ENCODE data around the gene COX7A2L. TPM values are rescaled to one million over a fixed set of nuclear protein-coding genes. Genes with fewer than 3 reads are reported as not detected.
A peak's percentile ranks its signal among the peaks of the same experiment; 100 is the strongest.
"Not testable (repeated sequence)": the region's sequence is repeated elsewhere in the genome, so short reads cannot be mapped to it uniquely, and the experiment has no call there.

The COX7A2L gene, protein sequence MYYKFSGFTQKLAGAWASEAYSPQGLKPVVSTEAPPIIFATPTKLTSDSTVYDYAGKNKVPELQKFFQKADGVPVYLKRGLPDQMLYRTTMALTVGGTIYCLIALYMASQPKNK
- 79.1 TPM for total RNA-seq

DNA sequence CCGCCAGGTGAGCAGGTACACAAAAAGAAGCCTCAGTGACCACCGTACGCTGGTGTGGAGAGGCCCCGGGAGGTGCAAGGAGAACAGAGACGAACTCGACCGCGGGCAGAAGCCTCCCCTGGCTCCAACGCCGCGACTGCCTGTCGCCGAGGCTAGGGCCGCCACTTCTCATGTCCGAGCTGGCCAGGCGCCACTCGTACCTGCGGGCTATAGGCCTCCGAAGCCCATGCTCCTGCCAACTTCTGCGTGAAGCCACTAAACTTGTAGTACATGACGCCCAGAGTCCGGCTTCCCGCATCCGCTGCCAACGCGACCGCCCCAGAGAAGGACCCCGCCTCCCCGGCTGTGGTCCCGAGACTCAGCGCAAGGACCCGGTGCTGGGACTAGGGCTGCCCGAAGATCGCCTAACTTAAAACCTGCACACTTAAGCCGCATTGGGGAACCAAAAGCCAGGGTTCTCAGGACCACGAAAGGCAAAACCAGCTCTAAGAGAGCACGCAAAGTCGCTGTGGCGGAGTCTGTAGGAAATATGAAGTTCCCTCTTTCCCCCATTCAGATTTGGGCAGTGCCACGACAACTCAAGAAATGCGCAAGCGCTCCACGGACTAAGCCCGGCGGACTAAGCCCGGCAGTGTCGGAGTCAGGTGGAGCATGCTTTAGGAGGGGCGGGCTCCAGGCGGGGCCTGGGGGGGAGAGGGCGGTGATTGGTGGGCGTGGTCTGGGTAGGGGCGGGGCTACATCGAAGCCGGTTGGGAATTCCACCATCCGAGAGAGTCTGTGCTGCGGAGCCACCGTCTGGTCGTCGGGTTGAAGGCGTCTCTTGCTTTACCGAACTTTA lies at the start of gene COX7A2L:
Gene COX7A2L, minus strand, starts transcription at position 328 of the 838 bp plus-strand sequence. Its CDS starts 56 bp downstream, at position 272.
- ATAC-seq, result peak; percentile 99

DNA sequence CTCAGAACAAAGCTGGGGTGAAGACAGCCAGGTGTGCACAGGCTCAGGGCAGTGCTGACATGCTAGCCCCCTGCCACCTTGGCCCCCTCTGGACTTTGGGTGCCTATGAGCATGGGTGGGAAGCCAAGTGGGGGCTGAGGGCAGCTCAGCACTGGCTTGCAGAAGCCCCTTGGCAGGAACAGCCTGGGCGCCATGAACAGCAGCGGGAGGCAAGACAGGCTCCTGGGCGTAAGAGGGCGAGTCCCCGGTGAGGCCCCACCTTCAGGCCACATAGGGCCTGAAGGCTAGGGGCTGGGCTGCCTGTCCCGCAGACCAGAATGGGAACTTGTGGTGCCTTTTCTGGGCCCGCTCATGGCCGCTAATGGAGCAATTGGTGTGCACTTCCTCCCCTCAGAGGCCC lies 47.0 kb upstream of the COX7A2L start:
- ATAC-seq, result no peak

DNA sequence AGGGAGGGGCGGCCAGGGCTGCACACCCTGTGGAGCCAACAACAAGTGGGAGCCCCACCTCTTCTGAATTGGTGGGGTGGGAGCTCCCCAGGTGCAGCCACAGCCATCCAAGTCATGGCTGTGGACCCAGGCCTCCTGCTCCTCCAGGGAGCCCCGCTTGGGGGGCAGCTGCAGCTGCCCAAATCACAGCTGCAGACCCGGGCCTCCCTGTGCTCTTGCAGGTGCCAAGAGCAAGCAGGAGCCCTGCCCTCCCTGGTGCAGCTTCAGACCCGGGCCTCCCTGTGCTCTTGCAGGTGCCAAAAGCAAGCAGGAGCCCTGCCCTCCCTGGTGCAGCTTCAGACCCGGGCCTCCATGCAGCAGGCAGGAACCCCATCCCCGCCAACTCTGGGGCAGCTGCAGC lies 46.5 kb upstream of the COX7A2L start:
- no peak for ATAC-seq

DNA sequence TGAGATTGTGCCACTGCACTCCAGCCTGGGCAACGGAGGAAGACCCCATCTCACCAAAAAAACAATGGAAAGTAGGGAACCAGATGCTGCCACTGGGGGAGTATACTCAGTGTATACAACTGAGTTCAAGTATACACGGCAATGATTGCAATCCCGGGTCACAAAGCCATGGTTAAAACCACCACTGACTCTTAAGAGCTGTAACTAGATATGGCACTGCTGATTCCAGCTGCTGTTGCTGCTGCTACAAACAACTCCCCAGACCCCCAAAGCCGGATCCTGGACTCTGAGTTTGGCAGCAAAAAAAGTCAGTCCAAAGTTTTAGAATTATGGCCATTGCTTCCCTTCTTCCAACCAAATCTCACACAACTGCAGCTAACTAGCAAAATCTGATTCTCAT lies 43.7 kb upstream of the COX7A2L start:
- no peak for ATAC-seq

DNA sequence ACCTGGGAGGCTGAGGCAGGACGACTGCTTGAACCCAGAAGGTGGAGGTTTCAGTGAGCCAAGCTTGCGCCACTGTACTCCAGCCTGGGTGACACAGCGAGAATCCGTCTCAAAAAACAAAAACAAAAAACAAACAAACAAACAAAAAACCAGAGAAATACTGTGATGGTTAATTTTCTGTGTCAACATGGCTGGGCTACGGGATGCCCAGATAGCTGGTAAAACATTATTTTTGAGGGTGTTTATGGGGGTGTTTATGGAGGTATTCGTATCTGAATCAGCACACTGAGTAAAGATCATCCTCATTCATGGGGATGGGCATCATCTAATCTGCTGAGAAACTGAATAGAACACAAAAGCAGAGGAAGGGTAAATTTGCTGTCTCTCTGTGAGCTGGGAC lies 40.8 kb upstream of the COX7A2L start:
- ATAC-seq, result no peak

DNA sequence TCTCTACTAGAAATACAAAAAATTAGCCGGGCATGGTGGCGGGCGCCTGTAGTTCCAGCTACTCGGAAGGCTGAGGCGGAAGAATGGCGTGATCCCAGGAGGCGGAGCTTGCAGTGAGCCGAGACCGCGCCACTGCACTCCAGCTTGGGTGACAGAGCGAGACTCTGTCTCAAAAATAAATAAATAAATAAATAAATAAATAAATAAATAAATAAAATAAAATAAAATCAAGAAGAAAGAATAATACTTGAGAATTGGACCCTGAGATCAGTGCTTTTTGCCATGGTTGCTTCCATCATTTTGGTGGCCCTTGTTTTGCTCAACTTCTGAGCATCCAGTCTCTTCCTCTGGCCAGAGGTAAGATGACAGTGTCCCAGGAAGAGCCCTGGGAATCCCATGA lies 37.0 kb upstream of the COX7A2L start:
- ATAC-seq, result not testable (repeated sequence)

DNA sequence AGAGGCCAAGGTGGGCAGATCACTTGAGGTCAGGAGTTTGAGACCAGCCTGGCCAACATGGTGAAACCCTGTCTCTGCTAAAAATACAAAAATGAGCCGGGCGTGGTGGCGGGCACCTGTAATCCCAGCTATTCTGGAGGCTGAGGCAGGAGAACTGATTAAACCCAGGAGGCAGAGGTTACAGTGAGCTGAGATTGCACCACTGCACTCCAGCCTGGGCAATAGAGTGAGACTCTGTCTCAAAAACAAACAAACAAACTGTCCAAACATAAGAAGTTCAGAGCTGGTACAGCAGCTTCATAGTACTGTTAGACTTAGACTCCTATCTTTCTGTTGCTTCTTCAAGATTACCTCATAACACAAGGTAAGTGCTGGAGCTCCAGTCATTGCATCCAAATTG lies 32.3 kb upstream of the COX7A2L start:
- not testable (repeated sequence) for ATAC-seq

DNA sequence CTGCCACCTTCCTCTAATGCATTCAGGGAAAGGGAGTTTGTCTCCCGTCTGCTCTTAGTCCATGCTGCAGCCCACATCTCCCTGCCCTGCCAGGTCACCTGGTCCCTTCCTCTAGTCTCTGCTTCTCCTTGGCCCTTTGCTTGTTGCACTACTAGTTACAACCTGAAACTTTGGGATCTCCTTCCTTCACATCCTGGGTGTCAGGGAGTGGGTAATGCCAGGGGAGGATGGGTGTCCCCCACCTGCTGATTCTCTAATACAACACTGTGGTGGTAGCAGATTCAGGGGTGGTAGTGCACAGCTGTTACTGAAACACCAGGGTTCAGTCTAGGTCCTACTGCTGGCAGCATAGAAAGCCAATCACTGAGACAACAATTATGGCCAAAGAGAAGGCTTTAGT lies 31.2 kb upstream of the COX7A2L start:
- no peak for ATAC-seq

DNA sequence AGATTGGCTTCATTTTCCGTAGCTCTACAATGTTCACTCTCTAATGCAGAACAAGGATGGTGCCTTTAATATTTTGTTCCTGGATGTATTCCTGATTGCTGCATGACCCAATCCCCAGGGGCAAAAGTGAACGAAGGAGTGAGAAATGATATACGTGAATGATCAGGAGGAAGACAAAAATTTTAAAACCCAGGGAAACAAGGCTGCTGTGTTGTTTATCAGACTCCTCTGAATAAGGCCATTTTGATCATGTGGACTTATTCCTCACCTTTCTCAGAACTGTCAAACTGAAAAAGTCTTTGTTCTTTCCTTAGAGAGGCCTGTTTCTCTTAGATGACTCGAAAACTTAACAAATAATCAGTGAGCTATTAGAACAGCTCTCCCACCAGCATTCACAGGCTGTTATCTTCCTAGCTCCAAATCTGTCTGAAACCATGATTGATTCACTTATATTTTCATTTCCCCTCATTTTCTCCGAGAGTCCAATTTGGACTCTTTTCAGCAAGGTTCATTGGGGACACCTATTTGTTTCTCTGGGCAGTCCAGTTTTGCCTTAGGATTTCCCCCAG lies 29.5 kb upstream of the COX7A2L start:
- ATAC-seq, result no peak

DNA sequence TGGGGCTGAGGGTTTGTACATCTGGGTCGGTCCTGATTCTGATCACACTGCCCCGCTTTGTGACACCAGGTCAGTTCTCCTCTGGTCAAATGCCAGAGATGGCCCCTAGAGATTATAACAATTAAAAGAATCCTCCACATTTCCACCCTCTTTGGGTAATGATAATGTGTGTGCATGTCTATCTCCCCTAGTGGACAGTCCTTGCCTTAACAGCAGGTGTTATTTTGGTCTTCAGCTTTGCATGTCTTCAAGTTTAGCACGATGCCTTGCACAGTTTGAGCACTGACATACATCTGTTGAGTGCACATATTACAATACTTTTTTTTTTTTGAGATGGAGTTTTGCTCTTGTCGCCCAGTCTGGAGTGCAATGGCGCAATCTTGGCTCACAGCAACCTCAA lies 25.7 kb upstream of the COX7A2L start:
- ATAC-seq, result no peak

DNA sequence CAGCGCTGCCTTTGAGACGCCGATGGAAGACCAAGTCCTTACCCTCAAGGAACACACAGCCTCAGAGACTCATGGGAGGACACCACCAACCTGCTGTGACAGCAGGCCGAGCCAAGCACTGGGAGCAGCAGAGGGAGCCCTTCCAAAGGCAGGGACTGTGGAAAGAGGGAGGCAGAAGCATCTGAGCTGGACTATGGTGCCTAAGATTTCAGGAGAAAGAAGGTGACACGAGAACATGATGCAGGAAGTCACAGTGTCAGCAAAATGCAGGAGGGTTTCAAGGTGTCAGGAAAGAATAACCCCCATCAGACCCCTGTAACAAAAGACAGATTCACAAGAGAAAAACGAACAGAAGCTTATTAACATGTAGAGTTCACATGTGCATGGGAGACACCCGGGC lies 24.2 kb upstream of the COX7A2L start:
- no peak for ATAC-seq

DNA sequence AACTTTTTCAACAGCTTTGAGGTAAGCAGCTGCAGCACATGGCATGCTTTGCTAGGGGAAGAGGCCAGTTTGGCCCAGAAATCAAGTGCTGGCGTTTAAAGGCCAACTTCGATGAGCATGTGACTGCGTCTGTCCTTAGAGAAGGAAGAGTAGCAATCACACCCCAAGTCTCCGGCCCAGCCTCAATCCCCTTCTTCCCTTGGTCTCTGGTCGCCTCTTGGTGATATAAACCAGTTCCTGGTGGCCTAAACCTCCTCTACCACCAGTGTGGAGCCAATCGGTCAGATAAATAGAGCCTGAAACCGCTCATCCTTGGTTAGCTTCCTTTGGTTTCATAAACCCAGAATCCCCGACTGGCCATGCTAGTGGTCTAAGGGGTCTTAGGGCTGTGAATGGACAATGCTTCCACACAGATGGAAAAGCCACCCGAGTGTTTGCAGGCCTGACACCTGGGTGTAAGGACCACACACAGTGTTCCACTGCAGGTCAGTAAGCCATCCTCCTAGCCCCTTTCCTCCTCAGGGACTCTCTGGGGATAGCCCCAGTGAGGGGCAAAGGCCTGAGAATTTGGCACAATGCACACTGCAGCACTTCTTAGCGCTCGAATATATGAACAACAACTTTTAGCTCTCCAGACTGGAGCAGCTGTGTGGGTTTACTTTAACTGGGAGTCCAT lies 23.0 kb upstream of the COX7A2L start:
- no peak for ATAC-seq

DNA sequence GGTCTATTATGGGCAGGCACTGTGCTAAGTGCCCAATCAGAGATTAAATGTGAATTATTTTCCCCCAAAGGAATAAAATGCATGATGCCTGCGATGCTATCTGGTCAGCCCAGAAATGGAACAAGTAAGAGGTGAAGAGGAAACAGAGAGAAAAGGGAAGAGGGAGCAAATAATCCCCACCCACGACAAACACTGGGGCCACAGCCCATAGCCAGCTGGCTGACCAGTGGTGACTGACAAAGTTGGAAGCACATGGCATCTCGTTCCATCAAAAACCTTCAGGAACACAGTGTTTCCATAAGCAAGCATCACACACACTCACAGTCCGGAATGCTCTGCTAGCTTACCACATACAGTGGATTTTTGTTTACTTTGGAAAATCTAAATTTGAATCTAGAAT lies 21.1 kb upstream of the COX7A2L start:
- no peak for ATAC-seq

DNA sequence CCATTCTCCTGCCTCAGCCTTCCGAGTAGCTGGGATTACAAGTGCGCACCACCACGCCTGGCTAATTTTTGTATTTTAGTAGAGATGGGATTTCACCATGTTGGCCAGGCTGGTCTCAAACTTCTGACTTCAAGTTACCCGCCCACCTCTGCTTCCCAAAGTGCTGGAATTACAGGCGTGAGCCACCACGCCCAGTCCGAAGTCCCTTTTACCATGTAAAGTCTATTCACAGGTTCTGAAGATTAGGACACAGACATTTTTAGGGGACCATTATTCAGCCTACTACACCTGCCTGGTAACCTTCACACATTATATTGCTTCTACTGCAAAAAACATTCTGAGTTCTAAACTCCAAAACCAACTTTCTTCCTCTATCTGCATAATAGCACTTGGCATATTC lies 19.0 kb upstream of the COX7A2L start:
- not testable (repeated sequence) for ATAC-seq

DNA sequence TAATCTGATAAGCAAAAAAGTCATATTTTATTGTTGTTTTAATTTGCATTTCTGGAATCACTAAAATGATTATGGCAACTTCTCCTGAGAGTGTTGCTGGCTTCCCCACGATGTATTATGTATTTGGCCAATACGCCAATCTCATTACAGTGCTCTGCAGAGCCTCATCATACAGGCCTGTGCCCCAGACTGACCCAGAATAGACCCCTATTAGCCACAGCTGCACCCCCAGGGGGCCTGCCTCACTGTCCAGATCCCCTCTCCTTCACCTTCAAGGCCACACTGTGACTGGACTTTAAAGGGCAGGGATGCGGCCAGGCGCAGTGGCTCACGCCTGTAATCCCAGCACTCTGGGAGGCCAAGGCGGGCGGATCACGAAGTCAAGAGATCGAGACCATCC lies 17.4 kb upstream of the COX7A2L start:
- no peak for ATAC-seq

DNA sequence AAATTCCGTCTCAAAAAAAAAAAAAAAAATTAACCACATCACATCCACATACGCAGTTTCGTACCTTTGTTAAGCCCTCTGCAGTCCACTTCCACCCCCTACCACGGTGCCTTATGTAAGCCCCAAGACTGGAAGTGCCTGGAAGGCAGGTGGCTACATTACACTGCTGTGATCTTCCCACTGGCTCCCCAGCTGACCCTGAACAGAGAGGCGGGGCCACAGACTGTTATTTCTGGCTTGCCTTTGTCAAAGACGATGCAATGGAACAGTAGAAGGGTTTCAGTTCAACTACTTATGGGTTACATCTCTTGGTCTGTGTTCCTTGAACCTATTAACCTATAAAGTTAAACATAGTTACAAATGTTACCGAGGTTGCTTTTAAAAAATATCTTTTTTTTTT lies 15.7 kb upstream of the COX7A2L start:
- no peak for ATAC-seq

DNA sequence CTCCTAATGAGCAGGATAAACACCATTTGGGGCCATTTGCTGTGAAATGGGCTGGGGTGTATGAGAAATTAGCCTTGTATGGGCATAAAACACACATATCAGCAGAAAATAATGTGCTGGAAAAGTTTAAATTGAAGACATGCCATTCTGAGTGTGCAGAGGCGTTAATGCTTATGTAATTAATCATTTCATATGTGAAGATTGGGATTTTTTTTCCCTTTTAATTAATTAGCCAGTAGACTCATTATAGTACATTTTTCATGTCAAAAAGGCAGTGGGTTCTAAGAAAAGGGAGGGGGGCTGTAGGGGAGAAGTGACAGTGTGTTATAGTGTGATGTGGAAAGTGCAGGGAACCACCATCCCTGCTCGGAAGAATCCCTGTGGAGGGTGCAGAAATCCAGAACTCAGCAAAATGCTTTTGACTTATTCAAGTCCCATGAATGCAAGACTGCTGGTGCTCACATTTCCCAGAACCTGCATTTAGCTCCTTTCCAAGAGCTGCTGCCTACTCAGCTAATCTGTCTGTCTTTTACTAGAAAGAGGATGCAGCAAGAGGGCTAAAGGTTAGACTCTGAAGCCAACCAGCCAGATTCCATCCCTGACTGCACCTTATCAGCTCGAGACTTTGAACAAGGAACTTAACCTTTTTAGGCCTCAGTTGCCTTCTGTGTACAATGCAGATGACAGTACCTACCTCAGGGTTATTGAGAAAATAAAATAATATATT lies 11.6 kb upstream of the COX7A2L start:
- no peak for ATAC-seq

DNA sequence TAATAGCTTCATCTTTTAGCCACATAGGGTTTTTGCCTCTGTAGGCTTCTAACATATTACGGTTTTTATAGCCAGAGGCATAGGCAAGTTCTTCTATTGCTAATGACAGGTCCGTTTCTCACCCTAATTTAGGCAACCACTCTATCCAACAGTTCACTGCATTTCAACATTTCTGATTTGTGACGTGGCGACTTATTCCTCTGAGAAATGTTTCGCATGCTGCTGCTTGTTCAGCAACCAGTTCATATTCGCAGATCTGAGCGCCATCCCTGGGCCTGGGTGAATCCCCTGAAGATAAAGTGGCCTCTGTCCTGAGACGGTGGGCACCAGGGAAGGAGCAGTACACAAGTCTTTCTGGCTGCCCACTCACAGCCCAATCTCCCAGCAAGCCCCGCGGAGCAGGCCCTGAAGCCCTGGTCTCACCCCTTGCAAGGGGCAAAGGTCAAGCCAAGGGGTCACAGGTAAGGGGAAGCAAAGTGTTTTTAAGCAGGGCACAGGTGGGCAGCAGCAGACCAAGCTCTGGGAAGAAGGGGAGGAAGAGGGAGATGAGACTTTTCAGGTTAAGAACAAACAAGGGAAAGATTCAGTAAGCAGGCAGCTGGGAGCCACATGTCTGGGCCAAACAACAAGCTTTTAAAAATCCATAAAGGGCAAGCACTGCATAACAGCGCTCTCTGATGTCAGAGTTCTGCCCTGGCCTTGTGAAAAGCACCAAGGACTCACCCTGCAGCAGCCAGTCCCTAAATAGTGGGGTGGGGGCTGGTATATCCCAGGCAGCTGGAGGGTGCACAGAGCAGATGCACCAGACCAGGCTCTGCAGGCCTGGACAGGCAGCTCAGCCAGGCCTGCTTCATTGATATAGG lies 10.8 kb upstream of the COX7A2L start:
- ATAC-seq, result peak; percentile 79

DNA sequence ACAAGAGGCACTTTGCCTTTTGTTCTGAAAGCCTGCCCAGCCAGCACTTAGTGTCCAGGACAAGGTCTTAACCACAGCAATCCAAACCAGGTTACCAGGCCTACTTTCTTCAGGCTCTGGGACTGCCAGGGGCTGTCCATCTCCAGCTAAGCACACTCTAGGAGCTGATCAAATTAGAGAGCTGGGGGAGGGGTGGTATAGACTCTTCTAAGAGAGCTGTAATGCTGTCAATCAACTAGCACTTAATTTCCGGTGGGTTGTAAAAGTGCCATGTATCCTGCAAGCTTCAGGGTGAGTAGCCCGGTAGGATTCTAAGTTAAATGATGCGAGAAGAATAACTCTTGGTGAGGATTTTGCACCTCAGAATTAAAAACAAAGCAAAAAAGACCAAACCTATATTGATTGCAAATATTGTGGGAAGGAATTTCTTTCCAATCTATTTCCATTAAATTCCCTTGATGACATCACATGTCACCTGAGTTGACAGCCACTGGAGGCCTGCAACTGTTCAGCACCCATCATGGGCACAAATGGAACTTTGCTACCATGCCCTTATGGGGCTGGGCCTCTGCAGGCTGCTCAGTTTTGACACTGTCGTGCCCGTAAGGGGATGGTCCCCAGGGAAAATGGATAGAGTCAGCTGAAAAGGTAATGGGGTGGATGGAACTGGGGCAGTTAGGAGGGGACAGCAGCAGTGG lies 8.7 kb upstream of the COX7A2L start:
- no peak for ATAC-seq

DNA sequence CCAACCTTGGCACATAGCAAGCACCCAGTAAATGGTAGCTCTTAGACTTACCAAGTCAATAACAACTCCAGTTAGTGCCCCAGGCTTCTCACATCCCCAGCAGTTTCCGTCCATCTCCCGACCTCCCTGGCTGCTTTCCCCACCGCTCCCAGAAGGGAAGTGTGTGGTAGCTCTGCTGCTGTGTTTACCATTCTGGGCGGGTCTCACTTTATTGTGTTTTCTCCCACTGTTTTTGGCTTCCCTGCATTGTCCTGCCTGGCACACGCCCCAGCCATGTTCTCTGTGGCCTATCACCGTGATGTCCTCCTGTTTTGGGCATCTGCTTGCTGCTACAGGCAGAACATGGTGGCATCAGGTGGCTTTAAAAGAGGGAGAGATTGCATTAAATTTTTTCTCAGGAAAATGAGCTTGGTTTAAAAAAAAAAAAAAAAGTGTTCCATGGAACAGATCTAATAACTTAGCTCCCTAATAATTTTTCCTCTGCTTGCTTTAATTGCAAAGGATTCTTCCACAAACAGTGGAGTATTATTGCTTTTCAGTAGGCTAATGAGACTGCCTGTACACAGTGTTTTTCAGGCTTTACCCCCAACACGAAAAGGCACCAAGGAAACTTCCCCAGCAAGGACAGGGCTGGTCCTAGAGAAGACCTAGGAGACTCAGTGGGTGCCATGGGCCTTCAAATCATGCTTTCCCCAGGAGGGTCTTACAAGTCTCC lies 8.0 kb upstream of the COX7A2L start:
- no peak for ATAC-seq

DNA sequence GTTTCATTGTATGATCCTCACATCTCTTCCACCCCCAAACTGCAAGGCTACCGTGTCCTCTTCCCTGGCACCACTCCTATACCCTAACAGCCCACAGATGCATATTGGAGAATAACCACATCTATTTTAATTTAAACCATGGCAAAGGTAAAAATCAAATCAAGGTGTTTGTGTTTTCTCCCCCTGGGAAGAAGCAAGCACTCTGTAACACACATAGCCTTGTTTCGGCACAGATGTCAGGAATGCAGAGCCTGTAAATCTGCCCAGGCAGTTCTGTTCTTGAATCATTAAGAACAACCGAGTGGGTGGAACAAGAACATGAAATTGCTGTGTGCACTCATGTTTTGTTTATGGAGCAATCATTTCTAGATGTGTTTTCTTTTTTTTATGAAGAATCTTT lies 6.8 kb upstream of the COX7A2L start:
- ATAC-seq, result peak; percentile 57
